ENCODE measurements around the gene FPR2. TPM values are rescaled to one million over a fixed set of nuclear protein-coding genes. Genes with fewer than 3 reads are reported as not detected.
"Not testable (repeated sequence)": the region's sequence is repeated elsewhere in the genome, so short reads cannot be mapped to it uniquely, and the experiment has no call there.

FPR2 gene
- total and polyA plus RNA-seq, 4 donors: 0.79 to 234 (median 28.8) TPM

DNA sequence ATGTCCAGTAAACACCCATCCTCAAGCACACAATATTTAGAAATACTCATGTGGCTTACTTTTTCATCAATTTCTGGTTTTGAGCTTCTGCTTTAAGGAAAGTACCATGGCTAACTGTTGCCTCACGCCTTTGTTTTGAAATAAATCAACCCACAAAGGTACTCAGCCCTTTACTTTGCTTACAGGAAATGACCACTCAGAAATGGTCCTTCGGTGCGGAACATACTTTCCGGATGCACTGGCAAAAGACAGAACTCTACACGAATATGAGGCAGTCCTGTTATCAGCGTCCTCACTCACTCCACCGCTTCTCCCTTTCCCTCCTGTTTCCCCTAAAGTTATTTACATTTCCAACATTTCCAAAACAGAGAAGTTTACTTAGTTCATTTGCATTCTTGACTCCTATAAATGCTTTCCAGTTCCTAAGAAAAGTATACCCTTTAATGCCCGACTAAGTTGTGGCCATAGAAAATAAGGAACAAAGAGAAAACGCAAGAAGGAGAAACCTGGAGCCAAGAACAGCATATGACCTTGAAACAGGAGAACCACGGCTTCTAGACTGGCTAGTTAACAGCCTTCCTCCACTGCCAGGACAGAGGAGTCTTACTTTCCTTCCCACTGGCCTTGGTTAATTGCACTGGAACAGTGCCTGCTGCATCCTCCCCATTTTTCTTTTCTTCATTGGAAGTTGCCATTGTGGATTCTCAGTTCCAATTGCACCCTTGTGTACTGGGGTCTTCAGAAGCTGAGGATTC is 10.6 kb downstream of the FPR2 start:
- no peaks in the 10 kb centered on the region for H3K36me3 ChIP-seq (ENCODE audit: control insufficient read depth in 4 of 4, insufficient read depth in 4 of 4, low read length in 4 of 4)
- ATAC-seq (ENCODE audit: insufficient read depth, low FRiP score) (no peak), DNase-seq (no peak)
- peaks cover 0 to 5% (median 2%) of the 10 kb centered on the region in 3 donors for H3K27me3 ChIP-seq (ENCODE audit: control insufficient read depth in 3 of 3, insufficient read depth in 3 of 3, low read length in 2 of 3)
- peaks cover 0 to 16% (median 0%) of the 10 kb centered on the region in 4 donors for H3K9me3 ChIP-seq (ENCODE audit: control insufficient read depth in 4 of 4, insufficient read depth in 3 of 4, low read length in 3 of 4)
- no peak overlapping the region for H3K4me3 ChIP-seq
- H3K4me1 ChIP-seq (ENCODE audit: control insufficient read depth in 5 of 5, insufficient read depth in 5 of 5, low read length in 5 of 5): no peaks in the 10 kb centered on the region
- H3K9ac ChIP-seq (ENCODE audit: insufficient read depth in 1 of 2, low read length in 2 of 2): no peak overlapping the region
- TF ChIP-seq, protein P1, sequence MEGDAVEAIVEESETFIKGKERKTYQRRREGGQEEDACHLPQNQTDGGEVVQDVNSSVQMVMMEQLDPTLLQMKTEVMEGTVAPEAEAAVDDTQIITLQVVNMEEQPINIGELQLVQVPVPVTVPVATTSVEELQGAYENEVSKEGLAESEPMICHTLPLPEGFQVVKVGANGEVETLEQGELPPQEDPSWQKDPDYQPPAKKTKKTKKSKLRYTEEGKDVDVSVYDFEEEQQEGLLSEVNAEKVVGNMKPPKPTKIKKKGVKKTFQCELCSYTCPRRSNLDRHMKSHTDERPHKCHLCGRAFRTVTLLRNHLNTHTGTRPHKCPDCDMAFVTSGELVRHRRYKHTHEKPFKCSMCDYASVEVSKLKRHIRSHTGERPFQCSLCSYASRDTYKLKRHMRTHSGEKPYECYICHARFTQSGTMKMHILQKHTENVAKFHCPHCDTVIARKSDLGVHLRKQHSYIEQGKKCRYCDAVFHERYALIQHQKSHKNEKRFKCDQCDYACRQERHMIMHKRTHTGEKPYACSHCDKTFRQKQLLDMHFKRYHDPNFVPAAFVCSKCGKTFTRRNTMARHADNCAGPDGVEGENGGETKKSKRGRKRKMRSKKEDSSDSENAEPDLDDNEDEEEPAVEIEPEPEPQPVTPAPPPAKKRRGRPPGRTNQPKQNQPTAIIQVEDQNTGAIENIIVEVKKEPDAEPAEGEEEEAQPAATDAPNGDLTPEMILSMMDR (IDR thresholded peaks at IDR 0.05; ENCODE audit: control extremely low read depth, extremely low read depth): no peak
- 15 to 42% methylated on average over 10 of the region's 10 CpGs for WGBS, 2 donors
- H3K27ac ChIP-seq (ENCODE audit: low read depth in 1 of 2, low read length in 1 of 2): peak overlapping the region in 1 of 2 donors; percentile 29

DNA sequence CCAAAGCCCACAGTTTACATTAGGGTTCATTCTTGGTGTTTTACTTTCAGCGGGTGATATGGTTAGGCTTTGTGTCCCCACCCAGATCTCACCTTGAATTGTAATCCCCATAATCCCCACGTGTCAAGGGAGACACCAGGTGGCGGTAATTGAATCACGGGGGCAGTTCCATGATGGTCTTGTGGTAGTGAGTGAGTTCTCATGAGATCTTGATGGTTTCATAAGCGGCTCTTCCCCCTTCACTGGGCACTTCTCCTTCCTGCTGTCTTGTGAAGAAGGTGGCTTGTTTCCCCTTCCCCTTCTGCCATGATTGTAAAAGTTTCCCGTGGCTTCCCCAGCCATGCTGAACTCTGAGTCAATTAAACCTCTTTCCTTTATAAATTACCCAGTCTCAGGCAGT is 12.0 kb downstream of the FPR2 start:
- Histone ChIP-seq H3K27ac (ENCODE audit: low read depth in 1 of 2, low read length in 1 of 2) (no peak overlapping the region), H3K36me3 (ENCODE audit: control insufficient read depth in 4 of 4, insufficient read depth in 4 of 4, low read length in 4 of 4) (no peaks in the 10 kb centered on the region), H3K4me1 (ENCODE audit: control insufficient read depth in 5 of 5, insufficient read depth in 5 of 5, low read length in 5 of 5) (peaks cover 0 to under 1% (median 0%) of the 10 kb centered on the region in 5 donors), H3K27me3 (ENCODE audit: control insufficient read depth in 3 of 3, insufficient read depth in 3 of 3, low read length in 2 of 3) (peaks cover 0 to 2% (median 2%) of the 10 kb centered on the region in 3 donors), H3K4me3 (no peak overlapping the region), H3K9ac (ENCODE audit: insufficient read depth in 1 of 2, low read length in 2 of 2) (no peak overlapping the region), H3K9me3 (ENCODE audit: control insufficient read depth in 4 of 4, insufficient read depth in 3 of 4, low read length in 3 of 4) (peaks cover 0 to 16% (median 0%) of the 10 kb centered on the region in 4 donors)
- 35 to 57% methylated on average over 6 of the region's 6 CpGs for WGBS, 2 donors
- no peak for ATAC-seq (ENCODE audit: insufficient read depth, low FRiP score)
- no peak for DNase-seq
- TF ChIP-seq, protein P1 (IDR thresholded peaks at IDR 0.05; ENCODE audit: control extremely low read depth, extremely low read depth): no peak

GRCh38 chr19:51776561-51776960 is 15.6 kb downstream of the FPR2 start:
- not testable (repeated sequence) for H3K9me3 ChIP-seq (ENCODE audit: control insufficient read depth in 4 of 4, insufficient read depth in 3 of 4, low read length in 3 of 4); H3K36me3 ChIP-seq (ENCODE audit: control insufficient read depth in 4 of 4, insufficient read depth in 4 of 4, low read length in 4 of 4); H3K4me1 ChIP-seq (ENCODE audit: control insufficient read depth in 5 of 5, insufficient read depth in 5 of 5, low read length in 5 of 5); ATAC-seq (ENCODE audit: insufficient read depth, low FRiP score); H3K9ac ChIP-seq (ENCODE audit: insufficient read depth in 1 of 2, low read length in 2 of 2); H3K4me3 ChIP-seq; H3K27ac ChIP-seq (ENCODE audit: low read depth in 1 of 2, low read length in 1 of 2); DNase-seq
- H3K27me3 ChIP-seq (ENCODE audit: control insufficient read depth in 3 of 3, insufficient read depth in 3 of 3, low read length in 2 of 3): peaks cover 0 to 15% (median under 1%) of the 10 kb centered on the region in 3 donors
- WGBS, 2 donors: 94 to 100% methylated on average over 1 of the region's 1 CpG

GRCh38 chr19:51777570-51778462 is 16.8 kb downstream of the FPR2 start:
- TF ChIP-seq, protein P1 (IDR thresholded peaks at IDR 0.05; ENCODE audit: control extremely low read depth, extremely low read depth): peak; percentile 56
- Histone ChIP-seq H3K36me3 (ENCODE audit: control insufficient read depth in 4 of 4, insufficient read depth in 4 of 4, low read length in 4 of 4) (no peaks in the 10 kb centered on the region), H3K9me3 (ENCODE audit: control insufficient read depth in 4 of 4, insufficient read depth in 3 of 4, low read length in 3 of 4) (peaks cover 0 to 5% (median 0%) of the 10 kb centered on the region in 4 donors), H3K27ac (ENCODE audit: low read depth in 1 of 2, low read length in 1 of 2) (no peak overlapping the region), H3K4me3 (no peak overlapping the region), H3K9ac (ENCODE audit: insufficient read depth in 1 of 2, low read length in 2 of 2) (no peak overlapping the region), H3K4me1 (ENCODE audit: control insufficient read depth in 5 of 5, insufficient read depth in 5 of 5, low read length in 5 of 5) (peaks cover 0 to 4% (median 0%) of the 10 kb centered on the region in 5 donors), H3K27me3 (ENCODE audit: control insufficient read depth in 3 of 3, insufficient read depth in 3 of 3, low read length in 2 of 3) (peaks cover 0 to 13% (median 0%) of the 10 kb centered on the region in 3 donors)
- WGBS, 2 donors: 35 to 37% methylated on average over 23 of the region's 23 CpGs
- DNase-seq: peak; percentile 71 to 94 (median 89)
- ATAC-seq (ENCODE audit: insufficient read depth, low FRiP score): peak; percentile 81
